Keratinocyte (primary cell): ENCODE results near the gene DENND1A.

ENCODE experiments used
- CTCF ChIP-seq, 3 experiments: IDR thresholded peaks in 1 of 3; conservative IDR thresholded peaks in 1 of 3; optimal IDR thresholded peaks in 1 of 3; 2 replicates in 2 of 3; 3 replicates in 1 of 3; pipeline versions ENCODE3 to v1.5.1; 2011; ENCODE audit warnings: low read length in 3 of 3, mild to moderate bottlenecking in 3 of 3, moderate library complexity in 2 of 3, control low read depth in 1 of 3, inconsistent platforms in 1 of 3; ENCODE audit not compliant: insufficient read depth in 2 of 3; ENCODE audit errors: extremely low read depth in 1 of 3
- EZH2 ChIP-seq: IDR thresholded peaks from one replicate; pipeline ENCODE4 v1.6.1; 2012; ENCODE audit warnings: inconsistent platforms, mild to moderate bottlenecking, low read length, moderate library complexity

GRCh38 chr9:123534336-123534735 is 395.6 kb downstream of the DENND1A start:
- no peak for TF ChIP-seq CTCF (optimal IDR thresholded peaks at IDR 0.05 in 1 of 3, IDR thresholded peaks at IDR 0.05 in 1 of 3, conservative IDR thresholded peaks at IDR 0.05 in 1 of 3; ENCODE audit: extremely low read depth in 1 of 3, insufficient read depth in 2 of 3, low read length in 3 of 3)
- no peak for TF ChIP-seq EZH2
